Measurements from ENCODE around the gene MUC22.

Gene MUC22

DNA sequence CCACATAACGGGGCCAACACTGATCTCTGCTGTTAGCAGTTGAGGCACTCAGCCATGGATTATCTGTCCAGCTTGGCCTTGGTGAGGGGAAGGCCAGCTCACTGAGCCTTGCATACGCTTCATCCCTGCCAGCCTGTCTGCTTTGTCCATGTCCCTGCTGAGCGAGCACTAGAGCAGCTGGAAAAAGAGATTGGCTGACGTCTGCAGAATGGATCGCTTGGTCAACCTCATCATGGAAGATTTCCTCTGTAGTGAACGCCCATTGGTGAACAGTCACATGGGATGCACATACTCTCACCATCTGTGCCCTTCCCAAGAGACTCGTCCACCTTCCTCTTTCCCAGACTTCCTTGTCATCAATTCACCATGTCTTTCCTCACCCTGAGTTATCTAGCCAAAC, 26.9 kb downstream of the MUC22 start:
- DNase-seq (ENCODE audit: low read depth) = no peak
- TF ChIP-seq, protein P1, sequence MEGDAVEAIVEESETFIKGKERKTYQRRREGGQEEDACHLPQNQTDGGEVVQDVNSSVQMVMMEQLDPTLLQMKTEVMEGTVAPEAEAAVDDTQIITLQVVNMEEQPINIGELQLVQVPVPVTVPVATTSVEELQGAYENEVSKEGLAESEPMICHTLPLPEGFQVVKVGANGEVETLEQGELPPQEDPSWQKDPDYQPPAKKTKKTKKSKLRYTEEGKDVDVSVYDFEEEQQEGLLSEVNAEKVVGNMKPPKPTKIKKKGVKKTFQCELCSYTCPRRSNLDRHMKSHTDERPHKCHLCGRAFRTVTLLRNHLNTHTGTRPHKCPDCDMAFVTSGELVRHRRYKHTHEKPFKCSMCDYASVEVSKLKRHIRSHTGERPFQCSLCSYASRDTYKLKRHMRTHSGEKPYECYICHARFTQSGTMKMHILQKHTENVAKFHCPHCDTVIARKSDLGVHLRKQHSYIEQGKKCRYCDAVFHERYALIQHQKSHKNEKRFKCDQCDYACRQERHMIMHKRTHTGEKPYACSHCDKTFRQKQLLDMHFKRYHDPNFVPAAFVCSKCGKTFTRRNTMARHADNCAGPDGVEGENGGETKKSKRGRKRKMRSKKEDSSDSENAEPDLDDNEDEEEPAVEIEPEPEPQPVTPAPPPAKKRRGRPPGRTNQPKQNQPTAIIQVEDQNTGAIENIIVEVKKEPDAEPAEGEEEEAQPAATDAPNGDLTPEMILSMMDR (IDR thresholded peaks at IDR 0.05; ENCODE audit: low read depth, low read length, missing control alignments) = no peak
- H3K4me3 ChIP-seq (ENCODE audit: low read depth, low read length) = no peak overlapping the region

DNA sequence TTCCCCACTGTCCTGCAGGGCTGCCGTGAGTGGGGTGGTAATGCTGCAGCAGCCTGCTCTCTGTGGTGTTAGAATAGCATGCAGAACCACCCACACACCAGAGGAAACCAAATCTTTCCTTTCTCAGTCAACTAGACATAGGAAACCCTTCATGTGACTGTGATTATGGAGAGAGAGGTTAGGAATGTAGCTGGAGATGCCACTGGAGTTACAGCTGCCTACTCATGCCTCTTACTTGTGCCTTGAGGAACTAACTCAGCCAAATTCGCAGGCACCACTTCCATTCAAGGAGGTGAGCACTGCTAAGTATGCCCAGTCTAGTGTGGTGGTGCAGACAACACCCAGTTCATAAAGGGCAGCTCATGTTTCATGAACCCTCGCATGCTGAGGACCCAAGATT, 27.4 kb downstream of the MUC22 start:
- H3K4me3 ChIP-seq (ENCODE audit: low read depth, low read length) = no peak overlapping the region
- TF ChIP-seq, protein P1 (IDR thresholded peaks at IDR 0.05; ENCODE audit: low read depth, low read length, missing control alignments) = no peak
- DNase-seq (ENCODE audit: low read depth) = no peak

DNA sequence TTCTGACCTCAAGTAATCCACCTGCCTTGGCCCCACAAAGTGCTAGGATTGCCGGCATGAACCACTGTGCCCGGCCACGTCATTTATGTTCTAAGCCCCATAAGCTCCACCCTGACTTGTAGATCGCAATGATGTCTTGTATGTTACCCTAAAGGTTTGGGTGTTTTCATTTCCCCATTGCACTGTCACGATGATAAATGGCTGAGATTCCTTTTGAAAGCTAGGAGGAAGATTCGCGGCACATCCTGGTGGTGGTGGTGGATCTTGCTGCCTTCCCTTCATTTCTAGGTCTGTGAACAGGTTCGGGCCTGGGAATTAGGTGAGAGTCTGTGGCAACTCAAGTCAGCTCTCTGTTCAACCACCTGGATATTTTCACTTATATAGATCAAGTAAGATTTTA, 28.3 kb downstream of the MUC22 start:
- no peak overlapping the region for H3K4me3 ChIP-seq (ENCODE audit: low read depth, low read length)
- no peak for DNase-seq (ENCODE audit: low read depth)
- TF ChIP-seq, protein P1 (IDR thresholded peaks at IDR 0.05; ENCODE audit: low read depth, low read length, missing control alignments) = no peak

DNA sequence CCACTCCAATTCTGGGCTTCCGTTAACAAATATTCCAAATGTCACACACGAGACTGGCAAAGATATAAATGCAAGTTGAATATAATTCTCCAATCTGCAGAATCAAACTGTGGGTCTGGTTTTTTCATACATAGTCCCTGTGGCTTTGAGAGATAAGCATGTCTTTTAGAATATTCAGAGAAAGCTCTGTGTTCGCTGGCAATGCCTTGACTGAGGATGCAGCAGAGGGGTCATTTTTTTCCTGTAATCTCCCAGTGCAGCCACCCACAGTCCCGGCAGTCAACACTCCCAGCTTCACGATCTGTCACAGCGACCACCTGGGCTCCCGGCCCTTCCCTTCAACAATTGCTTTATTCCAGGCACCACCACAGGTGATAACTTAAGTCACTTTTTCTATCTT, 30.5 kb downstream of the MUC22 start:
- DNase-seq (ENCODE audit: low read depth) = no peak
- TF ChIP-seq, protein P1 (IDR thresholded peaks at IDR 0.05; ENCODE audit: low read depth, low read length, missing control alignments) = no peak
- H3K4me3 ChIP-seq (ENCODE audit: low read depth, low read length) = no peak overlapping the region

DNA sequence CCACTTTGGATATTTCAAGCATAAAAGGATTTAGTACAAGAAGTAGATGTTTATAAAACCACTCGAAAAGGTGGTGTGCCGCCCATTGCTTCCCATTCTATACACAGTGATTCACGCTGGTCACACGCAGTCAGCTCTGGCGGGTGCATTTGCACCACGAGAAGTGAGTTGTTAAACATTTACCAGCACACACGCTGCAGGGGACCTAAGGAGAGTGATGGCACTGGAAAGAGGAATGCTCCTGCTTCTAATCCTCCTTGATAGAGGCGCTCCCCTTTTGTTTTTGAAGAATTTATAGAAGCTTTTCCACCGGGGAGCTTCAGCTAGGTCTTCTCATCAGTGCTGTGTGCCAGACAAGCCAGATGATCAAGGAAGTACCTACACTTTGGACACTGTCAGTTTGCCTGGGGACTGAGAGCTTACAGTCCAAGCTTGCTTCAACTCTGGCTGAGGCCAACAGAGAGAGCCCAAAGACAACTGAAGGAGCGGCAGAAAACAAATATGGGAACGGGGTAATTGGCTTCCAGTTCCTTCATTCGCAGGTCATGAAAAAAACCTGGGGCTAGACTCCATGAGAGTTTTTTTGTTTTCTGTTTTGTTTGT, 31.2 kb downstream of the MUC22 start:
- TF ChIP-seq, protein P1 (IDR thresholded peaks at IDR 0.05; ENCODE audit: low read depth, low read length, missing control alignments) = no peak
- H3K4me3 ChIP-seq (ENCODE audit: low read depth, low read length) = no peak overlapping the region
- no peak for DNase-seq (ENCODE audit: low read depth)

- TF ChIP-seq, protein P1 (IDR thresholded peaks at IDR 0.05; ENCODE audit: low read depth, low read length, missing control alignments) = peak; percentile 61
- DNase-seq (ENCODE audit: low read depth) = no peak
- H3K4me3 ChIP-seq (ENCODE audit: low read depth, low read length) = no peak overlapping the region
These were observed 32.5 kb downstream of the MUC22 start for GRCh38 chr6:31042806-31043205.

GRCh38 chr6:31048099-31048498, 37.8 kb downstream of the MUC22 start:
- TF ChIP-seq, protein P1 (IDR thresholded peaks at IDR 0.05; ENCODE audit: low read depth, low read length, missing control alignments) = no peak
- DNase-seq (ENCODE audit: low read depth) = no peak
- H3K4me3 ChIP-seq (ENCODE audit: low read depth, low read length) = no peak overlapping the region

All from GM12864 (cell line).